Stimulated activated CD8-positive, alpha-beta memory T cell treated with anti-CD3 and anti-CD28 coated beads, Interleukin-4, amount 100 ng/mL, for 4 hours (primary cell): ENCODE measurements around the gene NDUFA6.
"Not testable (repeated sequence)": the region's sequence is repeated elsewhere in the genome, so short reads cannot be mapped to it uniquely, and the experiment has no call there.

Experiments used
- DNase-seq, 2 donors: peaks; one replicate each; pipeline ENCODE4 v3.0.0-alpha.2; 2020; ENCODE audit warnings: low read depth in 2 of 2, low spot score in 1 of 2

NDUFA6 gene

GRCh38 chr22:42072606-42073330 is 17.8 kb downstream of the NDUFA6 start:
- DNase-seq, result no peak

GRCh38 chr22:42071508-42071907 is 19.1 kb downstream of the NDUFA6 start:
- not testable (repeated sequence) for DNase-seq

GRCh38 chr22:42070517-42071422 is 19.8 kb downstream of the NDUFA6 start, which contains the start of gene NAGA:
Gene NAGA, minus strand, starts transcription at chr22:42070812. Its CDS starts 515 bp downstream, at chr22:42070297.
- DNase-seq, result peak; percentile 74 to 76

DNA sequence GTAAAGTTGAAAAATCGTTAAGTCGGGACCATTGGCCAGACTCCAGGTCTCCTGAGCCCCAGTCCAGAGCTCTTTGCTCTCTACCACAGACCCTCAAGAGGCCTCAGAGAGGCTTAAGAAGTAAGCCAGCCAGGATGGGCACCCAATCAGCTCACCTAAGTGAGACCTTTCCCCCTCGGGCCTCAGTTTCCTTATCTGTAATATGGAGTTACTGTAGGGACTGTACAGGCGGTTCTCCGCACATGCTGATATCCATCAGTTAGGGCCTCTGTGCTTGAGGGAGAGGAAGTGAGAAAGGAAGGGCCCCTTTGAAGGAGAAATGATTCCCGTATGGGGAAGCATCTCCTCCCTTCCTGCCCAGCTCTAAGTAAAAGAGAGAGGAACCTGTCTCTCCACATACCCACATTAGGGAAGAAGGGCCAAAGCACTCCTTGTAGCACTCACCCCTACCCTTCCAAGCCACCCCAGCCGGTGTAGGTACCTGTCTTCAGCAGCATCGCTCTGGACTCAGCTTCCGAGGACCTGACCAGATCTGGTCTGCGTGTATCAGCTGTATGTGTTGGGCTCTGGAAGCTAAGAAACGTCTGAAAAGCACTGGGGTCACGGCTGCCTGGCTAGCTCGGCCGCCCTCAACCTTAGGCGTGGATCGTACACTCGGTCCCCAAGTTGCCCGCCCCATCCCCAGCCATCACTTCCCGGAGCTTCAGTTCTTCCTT is 20.6 kb downstream of the NDUFA6 start:
- DNase-seq, result no peak

GRCh38 chr22:42068291-42068690 is 22.3 kb downstream of the NDUFA6 start:
- DNase-seq, result no peak

- no peak for DNase-seq
Measured at GRCh38 chr22:42067671-42068251, 22.8 kb downstream of the NDUFA6 start.

- DNase-seq, result no peak
Measured at GRCh38 chr22:42066937-42067336, 23.6 kb downstream of the NDUFA6 start.

- DNase-seq, result no peak
Measured at GRCh38 chr22:42066126-42066761, 24.3 kb downstream of the NDUFA6 start.

GRCh38 chr22:42065438-42066125 is 25.0 kb downstream of the NDUFA6 start:
- no peak for DNase-seq

- no peak for DNase-seq
Measured at GRCh38 chr22:42064629-42065028, 25.9 kb downstream of the NDUFA6 start.

DNA sequence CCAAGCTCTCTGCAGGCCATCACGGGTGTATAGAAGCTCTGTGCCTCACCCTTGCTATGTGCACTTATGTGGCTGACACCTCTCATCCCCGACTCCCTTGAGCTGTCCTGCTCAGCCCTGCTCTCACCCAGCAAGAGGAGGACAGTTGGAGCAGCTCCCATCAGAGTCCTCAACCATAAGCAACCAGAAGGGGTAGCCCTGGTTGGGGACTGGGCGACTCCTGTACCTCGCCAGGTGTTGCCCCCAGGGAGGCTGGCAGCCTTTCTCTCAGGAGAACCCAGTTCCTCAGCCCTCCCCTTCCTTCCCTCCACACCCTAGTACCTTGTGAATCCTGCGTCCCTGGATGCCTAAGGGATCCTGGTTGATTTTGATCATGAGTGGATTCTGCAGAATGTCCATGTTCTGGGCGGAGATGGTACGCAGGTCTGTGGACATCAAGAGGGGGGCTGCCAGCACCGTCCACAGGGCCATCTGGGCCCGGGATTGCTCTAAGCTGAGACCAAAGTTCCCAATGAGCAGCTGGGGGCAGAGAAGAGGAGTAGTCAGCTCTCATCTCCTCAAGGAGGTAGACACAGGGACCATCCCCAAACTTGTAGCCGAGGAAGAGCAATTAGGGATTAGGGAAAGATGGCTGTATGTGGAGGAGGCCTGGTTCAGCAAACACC is 27.9 kb downstream of the NDUFA6 start:
- no peak for DNase-seq

DNA sequence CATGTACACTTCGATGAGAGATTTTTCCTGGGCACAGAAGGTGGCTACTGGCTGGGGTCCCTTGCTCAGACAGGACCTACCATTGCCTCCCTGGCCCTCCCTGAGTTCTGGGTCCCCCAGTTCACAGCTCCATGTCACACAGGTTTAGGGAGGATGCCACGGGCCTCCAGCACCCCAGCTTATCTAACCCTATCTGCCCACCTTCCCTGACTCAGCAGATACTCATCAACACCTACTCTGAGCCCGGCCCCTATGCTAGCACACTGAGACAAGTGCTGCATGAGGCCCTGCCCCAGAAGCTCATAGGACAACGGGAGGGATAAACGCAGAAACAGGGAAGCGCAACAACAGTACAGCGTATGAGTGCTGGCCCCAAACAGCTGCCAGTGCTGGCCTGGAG is 29.5 kb downstream of the NDUFA6 start:
- DNase-seq, result no peak

DNA sequence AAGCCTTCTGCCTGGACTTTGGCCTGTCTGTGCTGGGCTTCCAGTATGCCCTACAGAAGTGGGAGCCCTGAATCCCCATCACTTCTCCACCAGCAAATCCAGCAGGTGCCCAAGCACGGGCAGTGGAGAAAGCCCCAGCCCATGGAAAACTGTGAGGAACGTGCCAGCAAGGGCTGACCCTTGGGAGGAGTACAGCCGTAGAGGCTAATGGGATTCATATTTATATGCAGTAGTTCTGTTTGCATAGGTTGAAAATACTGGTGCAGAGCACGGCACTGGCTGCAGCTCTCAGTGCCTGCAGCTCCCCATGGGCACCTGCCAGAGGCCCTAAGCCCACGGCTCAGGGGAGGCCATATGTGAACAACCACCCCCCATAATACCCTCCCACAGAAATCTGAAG is 30.1 kb downstream of the NDUFA6 start:
- no peak for DNase-seq

GRCh38 chr22:42056757-42057511 is 33.6 kb downstream of the NDUFA6 start:
- DNase-seq, result no peak

DNA sequence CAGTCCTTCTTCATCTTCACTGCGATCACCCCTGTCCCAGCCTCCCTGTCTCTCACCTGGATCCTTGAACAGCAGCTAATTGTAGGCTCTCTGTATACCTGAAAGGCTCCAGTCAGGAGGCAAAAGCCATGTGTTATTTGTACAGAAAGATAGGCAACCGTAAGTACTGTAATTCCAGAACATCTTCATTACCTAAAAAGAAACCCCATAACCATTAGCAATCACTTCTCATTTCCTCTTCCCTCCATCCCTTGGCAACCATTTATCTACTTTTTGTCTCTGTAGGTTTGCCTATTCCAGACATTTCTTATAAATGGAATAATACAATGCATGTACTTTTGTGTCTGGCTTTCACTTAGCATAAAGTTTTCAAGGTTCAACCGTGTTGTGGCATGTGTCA is 37.8 kb downstream of the NDUFA6 start:
- no peak for DNase-seq

DNA sequence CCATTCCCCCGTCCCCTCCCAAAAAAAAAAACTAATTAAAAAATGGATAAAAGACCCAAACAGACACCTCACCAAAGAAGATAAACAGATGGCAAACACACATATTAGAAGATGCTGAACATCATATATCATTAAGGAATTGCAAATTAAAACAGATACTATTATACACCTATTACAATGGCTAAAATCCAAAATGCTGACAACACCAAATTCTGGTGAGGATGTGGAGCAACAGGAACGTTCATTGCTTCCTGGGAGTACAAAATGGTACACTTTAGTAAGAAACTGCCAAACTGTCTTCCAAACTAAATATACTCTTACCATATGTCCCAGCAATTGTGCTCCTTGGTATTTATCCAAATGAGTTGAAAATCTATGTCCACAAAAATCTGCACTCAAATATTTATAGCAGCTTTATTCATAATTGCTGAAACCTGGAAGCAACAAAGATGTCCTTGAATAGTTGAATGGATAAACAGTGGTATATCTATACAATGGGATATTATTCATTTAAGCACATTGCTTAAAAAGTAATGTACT is 39.9 kb downstream of the NDUFA6 start:
- no peak for DNase-seq

DNA sequence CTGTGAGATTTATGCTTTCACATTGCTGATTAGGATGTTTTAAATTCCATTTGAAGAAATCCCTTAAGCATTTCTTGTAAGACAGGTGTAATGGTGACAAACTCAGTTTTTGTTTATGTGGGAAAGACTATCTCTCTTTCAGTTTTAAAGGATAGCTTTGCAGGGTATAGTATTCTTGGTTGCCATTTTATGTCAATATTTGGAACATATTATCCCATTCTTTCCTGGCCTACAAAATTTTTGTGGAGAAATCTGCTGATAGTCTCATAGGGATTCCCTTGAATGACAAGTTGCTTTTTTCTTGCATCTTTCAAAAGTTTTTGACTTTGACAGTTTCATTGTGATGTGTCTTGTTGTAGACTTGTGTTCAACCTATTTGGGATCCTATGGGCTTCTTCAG is 48.8 kb downstream of the NDUFA6 start:
- no peak for DNase-seq

DNA sequence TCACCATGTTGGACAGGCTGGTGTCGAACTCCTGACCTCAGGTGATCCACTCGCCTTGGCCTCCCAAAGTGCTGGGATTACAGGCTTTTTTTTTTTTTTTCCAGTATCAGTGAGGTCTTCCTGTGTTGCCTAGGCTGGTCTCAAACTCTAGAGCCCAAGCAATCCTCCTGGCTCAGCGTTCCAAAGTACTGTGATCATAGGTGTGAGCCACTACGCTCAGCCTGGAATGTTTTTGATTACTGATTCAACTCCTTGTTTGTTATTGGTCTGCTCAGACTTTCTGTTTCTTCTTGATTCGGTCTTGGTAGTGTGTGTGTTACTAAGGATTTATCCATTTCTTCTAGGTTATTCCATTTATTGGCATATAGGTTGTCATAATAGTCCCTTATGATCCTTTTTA is 51.3 kb downstream of the NDUFA6 start:
- no peak for DNase-seq
